ENCODE measurements around the gene SF1. TPM values are rescaled to one million over a fixed set of nuclear protein-coding genes. Genes with fewer than 3 reads are reported as not detected.
A peak's percentile ranks its signal among the peaks of the same experiment; 100 is the strongest.

The SF1 gene
- total RNA-seq, 2 experiments from 2014 or later, result 247 to 535 TPM

DNA sequence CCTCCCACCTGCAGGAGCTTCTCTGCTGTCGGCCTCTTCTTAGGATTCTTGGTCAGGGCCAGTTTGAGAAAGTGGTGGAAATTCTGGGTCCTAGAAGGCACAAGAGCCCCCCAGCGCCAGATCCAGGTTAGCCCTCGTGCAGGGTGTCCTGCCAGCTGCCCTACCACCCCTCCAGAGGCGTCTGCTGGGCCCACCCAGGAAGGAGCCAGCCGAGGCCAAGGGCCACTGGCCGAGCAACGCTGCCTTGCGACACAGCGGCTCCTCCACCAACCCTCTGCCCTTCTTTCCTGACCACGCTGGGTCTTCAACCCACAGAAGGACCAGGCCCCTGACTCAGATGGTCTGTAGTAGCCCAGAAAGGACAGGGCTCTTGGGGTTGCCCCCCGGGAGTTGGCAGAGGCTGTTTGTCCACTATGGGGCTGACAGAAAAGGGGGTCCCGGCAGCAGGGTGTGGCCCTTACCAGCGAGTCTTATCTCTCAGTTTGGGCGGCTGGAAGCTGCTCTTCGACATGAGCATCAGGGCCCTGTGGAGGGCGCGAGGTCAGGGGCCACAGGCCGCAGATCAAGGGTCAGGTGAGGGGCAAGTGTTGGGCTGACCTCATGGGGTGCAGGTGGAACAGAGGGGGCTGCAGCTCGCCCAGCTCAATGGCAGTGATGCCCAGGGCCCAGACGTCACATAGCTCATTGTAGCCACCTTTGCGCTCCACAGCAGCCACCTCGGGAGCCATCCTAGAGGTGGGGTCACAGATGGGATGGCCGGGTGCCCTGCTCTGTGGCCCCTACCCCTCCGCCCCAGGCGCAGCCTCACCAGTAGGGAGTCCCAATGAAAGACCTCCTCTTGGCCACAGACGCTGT, 22.2 kb upstream of the SF1 start:
- H3K36me3 ChIP-seq (ENCODE audit: insufficient read depth, low read length), result peaks cover 75% of the 10 kb centered on the region
- peak overlapping the region; percentile 82 for H3K27ac ChIP-seq (ENCODE audit: low read depth, low read length, poor library complexity, severe bottlenecking)
- ChIA-PET POLR2A (interaction anchor here (1.1 to 3.0 kb wide), 3 partner anchors 10 to 22 kb away, joined by 3 to 14 read pairs (median 5); partner anchors contain the start of gene MEN1), CTCF (ENCODE audit: unreplicated experiment) (interaction anchor here (0.6 kb wide), 1 partner anchor 447 kb away, joined by 3 read pairs; no protein-coding TSS in a partner anchor)
- H3K9me2 ChIP-seq (ENCODE audit: insufficient read depth, low read length), result no peaks in the 10 kb centered on the region
- intact Hi-C loops (cut with micrococcal nuclease; ENCODE audit: unreplicated experiment), result no loop called here
- H3K4me1 ChIP-seq (ENCODE audit: insufficient read depth, low read length, poor library complexity, severe bottlenecking), result peaks cover 47% of the 10 kb centered on the region
- BruUV-seq (replicated peaks), result no TSS peak
- peak overlapping the region; percentile 91 for H3K4me2 ChIP-seq (ENCODE audit: low read length)
- H3K4me3 ChIP-seq (ENCODE audit: low read depth, low read length, poor library complexity, severe bottlenecking), result peak overlapping the region; percentile 78
- H2AFZ ChIP-seq (ENCODE audit: low read length), result no peak overlapping the region
- H3K79me2 ChIP-seq (ENCODE audit: insufficient read depth, low read depth, low read length), result peaks cover 18% of the 10 kb centered on the region; the same call in 1 of the 2 replicates
- H3K9me3 ChIP-seq (ENCODE audit: low read length), result no peaks in the 10 kb centered on the region
- no peak for DNase-seq (ENCODE audit: low spot score)
- no peaks in the 10 kb centered on the region for H4K20me1 ChIP-seq (ENCODE audit: insufficient read depth, low read length)
- TF ChIP-seq EZH2phosphoT487 (IDR thresholded peaks at IDR 0.05; ENCODE audit: borderline replicate concordance, low read depth, low read length), result no peak
- TF ChIP-seq, protein P1, sequence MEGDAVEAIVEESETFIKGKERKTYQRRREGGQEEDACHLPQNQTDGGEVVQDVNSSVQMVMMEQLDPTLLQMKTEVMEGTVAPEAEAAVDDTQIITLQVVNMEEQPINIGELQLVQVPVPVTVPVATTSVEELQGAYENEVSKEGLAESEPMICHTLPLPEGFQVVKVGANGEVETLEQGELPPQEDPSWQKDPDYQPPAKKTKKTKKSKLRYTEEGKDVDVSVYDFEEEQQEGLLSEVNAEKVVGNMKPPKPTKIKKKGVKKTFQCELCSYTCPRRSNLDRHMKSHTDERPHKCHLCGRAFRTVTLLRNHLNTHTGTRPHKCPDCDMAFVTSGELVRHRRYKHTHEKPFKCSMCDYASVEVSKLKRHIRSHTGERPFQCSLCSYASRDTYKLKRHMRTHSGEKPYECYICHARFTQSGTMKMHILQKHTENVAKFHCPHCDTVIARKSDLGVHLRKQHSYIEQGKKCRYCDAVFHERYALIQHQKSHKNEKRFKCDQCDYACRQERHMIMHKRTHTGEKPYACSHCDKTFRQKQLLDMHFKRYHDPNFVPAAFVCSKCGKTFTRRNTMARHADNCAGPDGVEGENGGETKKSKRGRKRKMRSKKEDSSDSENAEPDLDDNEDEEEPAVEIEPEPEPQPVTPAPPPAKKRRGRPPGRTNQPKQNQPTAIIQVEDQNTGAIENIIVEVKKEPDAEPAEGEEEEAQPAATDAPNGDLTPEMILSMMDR (conservative IDR thresholded peaks at IDR 0.05; ENCODE audit: low read length), result no peak

DNA sequence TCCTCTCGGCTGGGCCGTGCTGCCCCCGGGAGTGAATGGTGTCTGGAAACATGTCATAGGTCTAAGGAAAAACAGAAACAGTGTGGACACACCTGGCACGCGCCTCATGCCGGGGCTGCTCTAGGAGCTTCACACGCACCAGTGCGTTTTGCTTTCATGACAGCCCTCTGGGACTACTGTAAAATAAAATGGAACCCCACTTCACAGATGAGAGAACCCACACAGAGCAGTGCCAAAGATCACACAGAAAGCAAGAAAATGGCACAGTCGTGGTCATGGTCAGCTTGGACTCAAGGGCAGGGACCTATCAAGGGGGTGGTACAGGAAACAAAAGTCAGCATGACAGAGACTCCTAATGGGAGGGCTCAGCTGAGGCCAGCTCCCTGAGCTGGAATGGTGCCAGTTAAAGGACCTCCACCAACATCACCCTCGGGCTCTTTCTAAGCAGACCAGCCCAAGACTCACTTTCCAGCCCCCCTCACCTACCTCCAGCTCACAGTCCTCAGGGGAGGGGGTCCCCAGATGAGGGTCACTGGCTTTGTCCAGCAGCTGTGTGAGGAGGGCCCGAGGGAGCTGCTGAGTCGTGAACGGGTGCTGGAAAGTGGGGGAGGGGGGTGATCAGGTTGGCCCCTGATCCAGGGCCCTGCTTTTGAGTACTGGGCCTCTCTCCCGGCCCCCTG, 21.4 kb upstream of the SF1 start:
- intact Hi-C loops (cut with micrococcal nuclease; ENCODE audit: unreplicated experiment), result no loop called here
- no TSS peak for BruUV-seq (replicated peaks)
- Histone ChIP-seq H3K36me3 (ENCODE audit: insufficient read depth, low read length) (peaks cover 68% of the 10 kb centered on the region), H3K27ac (ENCODE audit: low read depth, low read length, poor library complexity, severe bottlenecking) (peak overlapping the region; percentile 82), H2AFZ (ENCODE audit: low read length) (no peak overlapping the region), H4K20me1 (ENCODE audit: insufficient read depth, low read length) (no peaks in the 10 kb centered on the region), H3K4me1 (ENCODE audit: insufficient read depth, low read length, poor library complexity, severe bottlenecking) (peaks cover 47% of the 10 kb centered on the region), H3K79me2 (ENCODE audit: insufficient read depth, low read depth, low read length) (peaks cover 18% of the 10 kb centered on the region; the same call in 1 of the 2 replicates), H3K4me2 (ENCODE audit: low read length) (peak overlapping the region; percentile 91), H3K9me2 (ENCODE audit: insufficient read depth, low read length) (no peaks in the 10 kb centered on the region), H3K9me3 (ENCODE audit: low read length) (no peaks in the 10 kb centered on the region), H3K4me3 (ENCODE audit: low read depth, low read length, poor library complexity, severe bottlenecking) (peak overlapping the region; percentile 78)
- POLR2A ChIA-PET, result interaction anchor here (0.6 to 3.0 kb wide), 4 partner anchors 10 to 44 kb away, joined by 3 to 14 read pairs (median 4); partner anchors contain the start of gene MEN1
- DNase-seq (ENCODE audit: low spot score), result peak; percentile 79
- TF ChIP-seq, protein P1 (conservative IDR thresholded peaks at IDR 0.05; ENCODE audit: low read length), result no peak
- TF ChIP-seq EZH2phosphoT487 (IDR thresholded peaks at IDR 0.05; ENCODE audit: borderline replicate concordance, low read depth, low read length), result no peak
- CTCF ChIA-PET (ENCODE audit: unreplicated experiment), result interaction anchor here (0.6 to 0.7 kb wide), 2 partner anchors 18 to 446 kb away, joined by 3 read pairs; no protein-coding TSS in a partner anchor
